AG09319 (cell line): ENCODE measurements around the gene BRINP3.

Experiments
- DNase-seq: peaks from one replicate; pipeline ENCODE4 v3.0.0-alpha.2; 2010; ENCODE audit warnings: low read depth; ENCODE audit errors: extremely low read depth
- CTCF ChIP-seq: IDR thresholded peaks from 2 replicates; pipeline ENCODE4 v1.5.1; 2011; ENCODE audit warnings: low read depth, mild to moderate bottlenecking, inconsistent platforms, low read length, moderate library complexity

The BRINP3 gene

GRCh38 chr1:190179817-190180216 is 297.8 kb downstream of the BRINP3 start:
- DNase-seq, result no peak
- TF ChIP-seq CTCF, result no peak

GRCh38 chr1:190178827-190179226 is 298.8 kb downstream of the BRINP3 start:
- no peak for TF ChIP-seq CTCF
- DNase-seq, result no peak

GRCh38 chr1:190177555-190177954 is 300.1 kb downstream of the BRINP3 start:
- no peak for TF ChIP-seq CTCF
- no peak for DNase-seq

GRCh38 chr1:190176776-190177175 is 300.9 kb downstream of the BRINP3 start:
- no peak for DNase-seq
- no peak for TF ChIP-seq CTCF

GRCh38 chr1:190175320-190175719 is 302.3 kb downstream of the BRINP3 start:
- no peak for DNase-seq
- no peak for TF ChIP-seq CTCF

- TF ChIP-seq CTCF, result no peak
- DNase-seq, result no peak
Observed at GRCh38 chr1:190172651-190173430, 304.8 kb downstream of the BRINP3 start.

- DNase-seq, result no peak
- TF ChIP-seq CTCF, result no peak
Observed at GRCh38 chr1:190170321-190170720, 307.3 kb downstream of the BRINP3 start.
